HepG2 (cell line): ENCODE results near the gene SLC25A20.

ENCODE experiments used
- HNRNPUL1 ChIP-seq: fragments of 200-400 bp; formaldehyde crosslinking; IDR thresholded peaks from 2 replicates; pipeline ENCODE4 v1.6.1; 2017; ENCODE audit warnings: low read depth, mild to moderate bottlenecking, low read length, moderate library complexity
- TBL1XR1 ChIP-seq: fragments of 150-350 bp; IDR thresholded peaks from 2 replicates; pipeline ENCODE4 v1.6.1; 2014; ENCODE audit warnings: borderline replicate concordance, low read length; ENCODE audit not compliant: partially characterized antibody
- ZNF549 ChIP-seq: sonication (generic); formaldehyde crosslinking; IDR thresholded peaks from 2 replicates; pipeline ENCODE4 v1.5.0; 2020; ENCODE audit warnings: missing genetic modification reagents
- ZNF816 ChIP-seq: sonication (generic); formaldehyde crosslinking; IDR thresholded peaks from 2 replicates; pipeline ENCODE4 v1.8.0; 2022; ENCODE audit warnings: missing genetic modification reagents, mild to moderate bottlenecking, borderline replicate concordance

- TF ChIP-seq ZNF549 (CRISPR knock-in tag) (no peak), HNRNPUL1 (no peak), TBL1XR1 (no peak), ZNF816 (CRISPR knock-in tag) (no peak)
Observed at GRCh38 chr3:48929358-48930035, 30.8 kb upstream of the SLC25A20 start.
